Small intestine (tissue), 7 donors: Measurements from ENCODE around the gene CFLAR. TPM values are rescaled to one million over a fixed set of nuclear protein-coding genes. Genes with fewer than 3 reads are reported as not detected.
A peak's percentile ranks its signal among the peaks of the same experiment; 100 is the strongest.

ENCODE experiments used
- DNase-seq, 2 donors: peaks; one replicate each; pipeline versions ENCODE4 v3.0.0 to v3.0.0-alpha.2; 2013
- FAIRE-seq: peaks from 2 replicates; lab custom pipeline; 2012; peaks lifted over from hg19 to GRCh38; lab: Jason Lieb, UNC
- H3K27ac ChIP-seq, 3 donors: one replicate each; pipeline ENCODE4 v1.5.1; 2013; ENCODE audit warnings: low read length in 2 of 3, mild to moderate bottlenecking in 2 of 3, control low read depth in 1 of 3, inconsistent platforms in 1 of 3, low read depth in 1 of 3, moderate library complexity in 1 of 3
- H3K27me3 ChIP-seq, 3 donors: one replicate each; pipeline ENCODE4 v1.6.1; 2013; ENCODE audit warnings: low read length in 3 of 3, inconsistent platforms in 1 of 3; ENCODE audit not compliant: control insufficient read depth in 3 of 3, insufficient read depth in 3 of 3
- H3K36me3 ChIP-seq, 3 donors: one replicate each; pipeline ENCODE4 v1.6.1; 2013; ENCODE audit warnings: low read length in 3 of 3, inconsistent platforms in 1 of 3, low read depth in 1 of 3, mild to moderate bottlenecking in 1 of 3, moderate library complexity in 1 of 3; ENCODE audit not compliant: control insufficient read depth in 3 of 3, insufficient read depth in 2 of 3
- H3K4me1 ChIP-seq, 3 donors: one replicate each; pipeline ENCODE4 v1.6.1; 2013; ENCODE audit warnings: low read length in 2 of 3, inconsistent platforms in 1 of 3, low read depth in 1 of 3, mild to moderate bottlenecking in 1 of 3, moderate library complexity in 1 of 3; ENCODE audit not compliant: control insufficient read depth in 3 of 3, insufficient read depth in 2 of 3
- H3K4me3 ChIP-seq, 3 donors: one replicate each; pipeline ENCODE4 v1.5.1; 2013; ENCODE audit warnings: low read length in 3 of 3, control low read depth in 1 of 3, inconsistent platforms in 1 of 3, low read depth in 1 of 3, mild to moderate bottlenecking in 1 of 3, moderate library complexity in 1 of 3
- H3K9me3 ChIP-seq, 2 donors: one replicate each; pipeline ENCODE4 v1.6.1; 2013; ENCODE audit warnings: low read depth in 1 of 2, low read length in 1 of 2; ENCODE audit not compliant: control insufficient read depth in 2 of 2, insufficient read depth in 1 of 2
- WGBS, 3 donors: extraction: QIAGEN DNeasy Blood & Tissue Kit; methylation state at CpG; one replicate each; pipeline ENCODE4 v1.1.7; 2013; 5-methylcytosine and 5-hydroxymethylcytosine counted together
- polyA plus RNA-seq, 4 donors: library from polyadenylated mRNA; stranded (reverse) in 3 of 4; unstranded in 1 of 4; fragments of 200-250 nt in 3 of 4; fragments of 120-200 nt in 1 of 4; gene quantifications; one replicate each; pipeline versions ENCODE4 v1.2.1 to v1.2.3, GENCODE V29; 2013
- donor health status: healthy with polysubstance abuse.
- donor health status: control.
- donor health status: control.
- donor health status: Bipolar disorder and iron deficiency.
- donor health status: healthy.

Gene CFLAR
- polyA plus RNA-seq, 4 donors: 26.4 to 68.6 (median 47.1) TPM

GRCh38 chr2:201215963-201216362 is 100.0 kb downstream of the CFLAR start:
- no peak overlapping the region for H3K27ac ChIP-seq
- FAIRE-seq (no peak), DNase-seq (no peak)
- H3K36me3 ChIP-seq: peaks cover 0 to 18% (median 4%) of the 10 kb centered on the region in 3 donors
- H3K9me3 ChIP-seq: no peaks in the 10 kb centered on the region
- WGBS, 3 donors: 96 to 100% (median 99%) methylated on average over 4 of the region's 4 CpGs
- H3K4me3 ChIP-seq: no peak overlapping the region
- no peaks in the 10 kb centered on the region for H3K27me3 ChIP-seq
- H3K4me1 ChIP-seq: peaks cover 0 to 27% (median 0%) of the 10 kb centered on the region in 3 donors

GRCh38 chr2:201216918-201217317 is 101.0 kb downstream of the CFLAR start:
- H3K4me3 ChIP-seq: no peak overlapping the region
- peaks cover 0 to 25% (median 0%) of the 10 kb centered on the region in 3 donors for H3K4me1 ChIP-seq
- FAIRE-seq (no peak), DNase-seq (no peak)
- H3K36me3 ChIP-seq: peaks cover 0 to 17% (median 4%) of the 10 kb centered on the region in 3 donors
- H3K9me3 ChIP-seq: no peaks in the 10 kb centered on the region
- no peaks in the 10 kb centered on the region for H3K27me3 ChIP-seq
- H3K27ac ChIP-seq: no peak overlapping the region
- WGBS, 3 donors: 74 to 92% (median 85%) methylated on average over 1 of the region's 1 CpG

- Histone ChIP-seq H3K27ac (peak overlapping the region; percentile 67 to 83 (median 81)), H3K9me3 (no peaks in the 10 kb centered on the region), H3K36me3 (peaks cover 2 to 17% (median 4%) of the 10 kb centered on the region in 3 donors), H3K4me3 (no peak overlapping the region), H3K4me1 (peaks cover 0 to 25% (median 0%) of the 10 kb centered on the region in 3 donors), H3K27me3 (no peaks in the 10 kb centered on the region)
- DNase-seq (peak in 1 of 2 donors; percentile 65), FAIRE-seq (no peak)
- WGBS, 3 donors: 74 to 84% (median 80%) methylated on average over 6 of the region's 6 CpGs
Measured at GRCh38 chr2:201218780-201219179, 102.8 kb downstream of the CFLAR start.

GRCh38 chr2:201219328-201220096 is 103.5 kb downstream of the CFLAR start:
- peaks cover 2 to 17% (median 4%) of the 10 kb centered on the region in 3 donors for H3K36me3 ChIP-seq
- WGBS, 3 donors: 25 to 61% (median 47%) methylated on average over 5 of the region's 5 CpGs
- peaks cover 0 to 25% (median 0%) of the 10 kb centered on the region in 3 donors for H3K4me1 ChIP-seq
- H3K9me3 ChIP-seq: no peaks in the 10 kb centered on the region
- FAIRE-seq (no peak), DNase-seq (peak; percentile 76 to 93)
- H3K4me3 ChIP-seq: no peak overlapping the region
- peak overlapping the region; percentile 67 to 83 (median 81) for H3K27ac ChIP-seq
- H3K27me3 ChIP-seq: no peaks in the 10 kb centered on the region

- DNase-seq (peak; percentile 68), FAIRE-seq (no peak)
- Histone ChIP-seq H3K9me3 (no peaks in the 10 kb centered on the region), H3K4me3 (no peak overlapping the region), H3K27me3 (no peaks in the 10 kb centered on the region), H3K4me1 (peaks cover 0 to 25% (median 0%) of the 10 kb centered on the region in 3 donors), H3K27ac (peak overlapping the region; percentile 17 to 81 (median 52)), H3K36me3 (peaks cover 2 to 17% (median 4%) of the 10 kb centered on the region in 3 donors)
- 9 to 34% (median 25%) methylated on average over 4 of the region's 4 CpGs for WGBS, 3 donors
Measured at GRCh38 chr2:201220102-201220570, 104.2 kb downstream of the CFLAR start.

- Histone ChIP-seq H3K4me3 (no peak overlapping the region), H3K36me3 (peaks cover 0 to 8% (median 2%) of the 10 kb centered on the region in 3 donors), H3K27ac (peak overlapping the region in 2 of 3 donors; percentile 11 to 68), H3K9me3 (no peaks in the 10 kb centered on the region), H3K27me3 (no peaks in the 10 kb centered on the region), H3K4me1 (peaks cover 2 to 28% (median 4%) of the 10 kb centered on the region in 3 donors)
- no peak for DNase-seq
- WGBS, 3 donors: 64 to 71% (median 66%) methylated on average over 8 of the region's 8 CpGs
- FAIRE-seq: no peak
Measured at GRCh38 chr2:201223089-201224073, 107.4 kb downstream of the CFLAR start.
